ENCODE data around the gene KLHL17. TPM values are rescaled to one million over a fixed set of nuclear protein-coding genes. Genes with fewer than 3 reads are reported as not detected.
A peak's percentile ranks its signal among the peaks of the same experiment; 100 is the strongest.

The KLHL17 gene
- total RNA-seq, 1 experiment from 2014 or later, result 66.9 TPM

GRCh38 chr1:956636-957035 lies 3.7 kb upstream of the KLHL17 start (continued):
- TF ChIP-seq ARID4B (CRISPR knock-in tag; IDR thresholded peaks at IDR 0.05; ENCODE audit: borderline replicate concordance) (no peak), FOXP4 (CRISPR knock-in tag; IDR thresholded peaks at IDR 0.05) (no peak), E2F1 (CRISPR knock-in tag; IDR thresholded peaks at IDR 0.05) (no peak), ESRRA (CRISPR knock-in tag; IDR thresholded peaks at IDR 0.05; ENCODE audit: borderline replicate concordance) (no peak), SOX15 (CRISPR knock-in tag; IDR thresholded peaks at IDR 0.05) (no peak), SMAD3 (CRISPR knock-in tag; IDR thresholded peaks at IDR 0.05; ENCODE audit: borderline replicate concordance) (no peak), OVOL2 (CRISPR knock-in tag; IDR thresholded peaks at IDR 0.05; ENCODE audit: borderline replicate concordance) (no peak)

GRCh38 chr1:958823-959730 lies 1.3 kb upstream of the KLHL17 start, which contains the start of gene NOC2L:
TSS of gene NOC2L (minus strand) at chr1:959256. CDS start at chr1:959240, 16 bp downstream.
- Mint-ChIP-seq H3K27ac (0 out of 2 replicates have a peak within 1 kb of the TSS, but pooled peaks have one; percentile 65), H3K4me1 (peaks cover 14% of the 10 kb centered on the region), H3K27me3 (ENCODE audit: low read depth) (peaks cover 9% of the 10 kb centered on the region), H3K9me3 (no peaks in the 10 kb centered on the region), H3K4me3 (peak within 1 kb of the TSS; percentile 94), H3K36me3 (peaks cover 21% of the 10 kb centered on the region)
- peak; percentile 61 for TF ChIP-seq FOXK1 (CRISPR knock-in tag; IDR thresholded peaks at IDR 0.05)
- TF ChIP-seq FOXP1 (CRISPR knock-in tag; IDR thresholded peaks at IDR 0.05; ENCODE audit: borderline replicate concordance), result peak; percentile 35; the same call in 1 of the 2 replicates
- TF ChIP-seq CREM (CRISPR knock-in tag; IDR thresholded peaks at IDR 0.05), result no peak
- peak; percentile 46; the same call in 1 of the 2 replicates for TF ChIP-seq GTF2I (CRISPR knock-in tag; conservative IDR thresholded peaks at IDR 0.05)
- no peak for TF ChIP-seq CBFB (CRISPR knock-in tag; IDR thresholded peaks at IDR 0.05; ENCODE audit: low read depth)
- TF ChIP-seq SP1 (CRISPR knock-in tag; conservative IDR thresholded peaks at IDR 0.05), result peak; percentile 98
- peak; percentile 47 for TF ChIP-seq GABPB1 (CRISPR knock-in tag; IDR thresholded peaks at IDR 0.05)
- peak; percentile 75; the same call in 1 of the 2 replicates for TF ChIP-seq MAX (CRISPR knock-in tag; IDR thresholded peaks at IDR 0.05)
- no peak for TF ChIP-seq ERG (CRISPR knock-in tag; IDR thresholded peaks at IDR 0.05)
- TF ChIP-seq ZMAT4 (CRISPR knock-in tag; IDR thresholded peaks at IDR 0.05), result no peak
- peak; percentile 32; the same call in 1 of the 2 replicates for TF ChIP-seq TP53 (CRISPR knock-in tag; IDR thresholded peaks at IDR 0.05)
- POLR2A ChIA-PET, result interaction anchor here (1.0 kb wide), 1 partner anchor 17 kb away, joined by 3 read pairs; no protein-coding TSS in a partner anchor
- ATAC-seq (peak; percentile 81), DNase-seq (ENCODE audit: low spot score) (peak; percentile 95)
- CTCF ChIA-PET, result interaction anchor here (0.6 to 1.1 kb wide), 3 partner anchors 11 to 671 kb away, joined by 3 to 7 read pairs (median 4); no protein-coding TSS in a partner anchor
